AG04449 (cell line): Measurements from ENCODE around the gene MAP3K13.
"Not testable (repeated sequence)": the region's sequence is repeated elsewhere in the genome, so short reads cannot be mapped to it uniquely, and the experiment has no call there.

Experiments used
- CTCF ChIA-PET: fragments of 350-600 bp; formaldehyde crosslinking; extraction: SDS; loops from one replicate; lab custom pipeline; 2021; ENCODE audit warnings: antibody characterized with exemption; lab: Yijun Ruan, JAX
- POLR2A ChIA-PET: fragments of 400-600, 350-600 bp; formaldehyde crosslinking; extraction: SDS; loops from one replicate; lab custom pipeline; 2020; ENCODE audit warnings: antibody characterized with exemption, inconsistent platforms; lab: Yijun Ruan, JAX
- DNase-seq: peaks from one replicate; pipeline ENCODE4 v3.0.0-alpha.2; 2010; ENCODE audit warnings: low read depth, low spot score
- H3K4me3 ChIP-seq: 2 replicates; pipeline ENCODE4 v1.5.1; 2011; ENCODE audit warnings: low read depth, mild to moderate bottlenecking, control low read depth, low read length
- TF ChIP-seq, protein P1 (sequence below): IDR thresholded peaks from one replicate; pipeline ENCODE4 v1.5.1; 2011; ENCODE audit warnings: mild to moderate bottlenecking, moderate library complexity, low read length, control low read depth, inconsistent platforms; ENCODE audit not compliant: insufficient read depth; ENCODE audit errors: missing control alignments

The MAP3K13 gene

DNA sequence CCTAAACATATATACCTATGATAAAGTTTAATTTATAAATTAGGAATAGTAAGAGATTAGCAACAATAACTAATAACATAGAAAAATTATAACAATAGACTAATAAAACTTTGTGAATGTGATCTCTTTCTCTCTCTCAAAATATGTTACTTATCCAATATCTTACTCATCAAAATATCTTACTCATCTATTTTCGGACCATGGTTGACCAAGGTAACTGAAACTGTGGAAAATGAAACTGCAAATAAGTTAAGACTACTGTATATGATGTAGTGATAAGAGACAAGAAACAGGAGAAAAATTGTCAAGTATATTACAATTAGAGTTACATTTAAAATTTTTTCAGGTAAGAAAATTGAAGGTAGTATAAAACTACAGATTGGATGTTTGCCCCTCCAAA lies 19.2 kb downstream of the MAP3K13 start:
- no peak overlapping the region for H3K4me3 ChIP-seq
- no peak for DNase-seq
- ChIA-PET CTCF (no interaction called here), POLR2A (no interaction called here)
- TF ChIP-seq, protein P1, sequence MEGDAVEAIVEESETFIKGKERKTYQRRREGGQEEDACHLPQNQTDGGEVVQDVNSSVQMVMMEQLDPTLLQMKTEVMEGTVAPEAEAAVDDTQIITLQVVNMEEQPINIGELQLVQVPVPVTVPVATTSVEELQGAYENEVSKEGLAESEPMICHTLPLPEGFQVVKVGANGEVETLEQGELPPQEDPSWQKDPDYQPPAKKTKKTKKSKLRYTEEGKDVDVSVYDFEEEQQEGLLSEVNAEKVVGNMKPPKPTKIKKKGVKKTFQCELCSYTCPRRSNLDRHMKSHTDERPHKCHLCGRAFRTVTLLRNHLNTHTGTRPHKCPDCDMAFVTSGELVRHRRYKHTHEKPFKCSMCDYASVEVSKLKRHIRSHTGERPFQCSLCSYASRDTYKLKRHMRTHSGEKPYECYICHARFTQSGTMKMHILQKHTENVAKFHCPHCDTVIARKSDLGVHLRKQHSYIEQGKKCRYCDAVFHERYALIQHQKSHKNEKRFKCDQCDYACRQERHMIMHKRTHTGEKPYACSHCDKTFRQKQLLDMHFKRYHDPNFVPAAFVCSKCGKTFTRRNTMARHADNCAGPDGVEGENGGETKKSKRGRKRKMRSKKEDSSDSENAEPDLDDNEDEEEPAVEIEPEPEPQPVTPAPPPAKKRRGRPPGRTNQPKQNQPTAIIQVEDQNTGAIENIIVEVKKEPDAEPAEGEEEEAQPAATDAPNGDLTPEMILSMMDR, result no peak

DNA sequence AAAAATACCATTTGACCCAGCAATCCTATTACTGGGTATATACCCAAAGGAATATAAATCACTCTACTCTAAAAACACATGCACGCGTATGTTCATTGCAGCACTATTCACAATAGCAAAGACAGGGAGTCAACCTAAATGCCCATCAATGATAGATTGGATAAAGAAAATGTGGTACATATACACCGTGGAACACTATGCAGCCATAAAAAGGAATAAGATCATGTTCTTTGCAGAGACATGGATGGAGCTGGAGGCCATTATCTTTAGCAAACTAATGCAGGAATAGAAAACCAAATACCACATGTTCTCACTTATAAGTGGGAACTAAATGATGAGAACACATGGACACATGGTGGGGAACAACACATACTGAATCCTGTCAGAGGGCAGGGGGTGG lies 23.6 kb downstream of the MAP3K13 start:
- DNase-seq, POLR2A ChIA-PET, CTCF ChIA-PET, H3K4me3 ChIP-seq: not testable (repeated sequence)

DNA sequence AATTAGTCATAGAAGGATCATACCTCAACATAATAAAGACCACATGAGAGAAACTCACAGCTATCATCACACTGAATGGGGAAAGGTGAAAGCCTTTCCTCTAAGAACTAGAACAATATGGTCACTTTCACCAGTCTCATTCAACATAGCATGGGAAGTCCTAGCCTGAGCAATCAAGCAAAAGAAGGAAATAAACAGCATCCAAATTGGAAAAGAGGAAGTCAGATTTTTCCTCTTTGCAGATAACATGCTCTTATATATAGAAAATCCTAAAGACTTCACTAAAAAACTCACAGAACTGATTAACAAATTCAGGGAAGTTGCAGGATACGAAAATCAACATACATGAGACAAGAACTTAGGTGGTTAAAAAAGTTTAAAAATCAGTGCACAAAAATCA lies 24.7 kb downstream of the MAP3K13 start:
- no peak overlapping the region for H3K4me3 ChIP-seq
- no peak for DNase-seq
- ChIA-PET POLR2A (no interaction called here), CTCF (interaction anchor here (1.0 kb wide), 1 partner anchor 79 kb away, joined by 3 read pairs; no protein-coding TSS in a partner anchor)
- TF ChIP-seq, protein P1, result no peak

DNA sequence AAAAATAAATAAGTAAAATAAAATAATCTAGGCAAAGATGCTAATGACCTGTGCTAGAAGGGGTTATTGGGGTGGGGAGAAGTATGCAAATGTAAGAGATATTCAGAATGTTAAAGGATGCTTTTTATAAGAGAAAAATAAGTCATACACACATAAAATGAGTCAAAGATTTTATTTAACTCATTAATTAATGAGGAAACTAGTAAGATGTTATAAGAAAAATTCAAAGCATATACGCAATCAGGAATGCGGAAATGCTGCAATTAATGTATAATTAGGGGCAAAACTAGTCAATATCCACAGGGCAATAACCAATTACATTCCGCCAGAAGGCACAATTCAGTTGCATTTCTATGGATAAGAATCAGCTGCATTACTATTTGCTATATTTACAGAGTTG lies 30.1 kb downstream of the MAP3K13 start:
- no peak for DNase-seq
- ChIA-PET POLR2A (no interaction called here), CTCF (no interaction called here)
- TF ChIP-seq, protein P1, result no peak
- no peak overlapping the region for H3K4me3 ChIP-seq

DNA sequence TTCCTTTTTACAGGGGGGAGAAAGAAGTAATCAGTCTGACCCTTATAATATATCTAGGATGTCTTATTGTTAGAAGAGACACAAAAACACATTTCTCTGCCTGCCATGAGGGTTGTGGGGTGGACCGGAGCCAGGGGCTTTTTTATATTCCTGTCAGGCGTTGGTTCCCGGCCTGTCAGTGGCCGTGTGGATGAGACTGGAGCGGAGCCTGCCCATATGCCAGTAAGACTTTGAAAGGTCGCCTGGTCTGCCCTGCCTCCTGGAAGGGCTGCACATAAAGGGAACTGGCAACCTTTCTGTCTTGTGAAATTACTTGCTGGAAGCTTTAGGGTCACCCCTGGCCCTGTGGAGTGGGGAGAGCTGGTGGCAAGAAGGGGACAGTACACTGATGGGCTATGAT lies 34.7 kb downstream of the MAP3K13 start:
- H3K4me3 ChIP-seq, result no peak overlapping the region
- TF ChIP-seq, protein P1, result no peak
- ChIA-PET POLR2A (no interaction called here), CTCF (no interaction called here)
- no peak for DNase-seq

DNA sequence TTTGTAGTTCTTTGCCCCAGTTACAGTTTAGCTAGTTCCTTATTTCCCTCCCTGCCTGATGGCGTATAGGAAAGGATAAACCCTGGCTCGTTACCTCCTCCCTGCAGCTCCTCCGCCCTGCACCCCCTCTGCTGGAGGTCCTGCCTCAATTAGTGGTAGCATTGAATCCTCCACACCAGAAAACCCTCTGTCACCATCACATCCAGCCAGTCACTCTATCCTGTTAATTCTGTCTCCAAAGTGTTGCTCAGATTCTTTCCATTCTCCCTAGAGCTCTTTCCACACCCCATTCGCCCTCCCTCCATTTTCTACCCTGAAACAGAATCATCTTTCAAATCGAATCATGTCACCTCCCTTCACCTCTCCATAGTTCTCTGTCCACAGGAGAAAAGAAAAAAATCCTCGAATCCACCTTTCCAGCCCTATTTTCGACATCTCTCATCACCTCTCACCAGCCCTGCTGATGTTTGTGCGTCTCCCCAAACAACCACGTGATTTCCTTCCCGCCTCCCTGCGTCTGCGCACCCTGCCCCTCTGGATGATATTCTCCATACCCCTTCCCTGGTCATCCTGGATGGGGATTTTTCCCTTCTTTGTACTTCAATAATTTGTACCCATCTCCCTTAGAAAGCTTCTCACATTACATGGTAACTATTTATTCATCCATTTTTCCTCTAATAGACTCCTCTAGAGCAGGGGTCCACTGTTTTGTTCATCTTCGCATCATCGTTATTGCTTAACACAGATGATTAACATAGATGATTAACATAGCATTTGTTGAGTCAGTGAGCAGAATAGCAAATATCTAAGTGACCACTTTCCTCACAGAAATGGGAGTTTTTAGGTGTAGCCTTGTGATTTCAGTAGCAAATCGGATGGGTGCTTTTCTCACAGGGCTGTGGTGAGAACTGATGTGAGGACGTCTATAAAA lies 37.1 kb downstream of the MAP3K13 start:
- ChIA-PET CTCF (interaction anchor here (1.1 kb wide), 1 partner anchor 12 kb away, joined by 3 read pairs; no protein-coding TSS in a partner anchor), POLR2A (no interaction called here)
- TF ChIP-seq, protein P1, result no peak
- no peak for DNase-seq
- no peak overlapping the region for H3K4me3 ChIP-seq
